Neuron (in vitro differentiated cells): Measurements from ENCODE around the gene PRRG3.
"Not testable (repeated sequence)": the region's sequence is repeated elsewhere in the genome, so short reads cannot be mapped to it uniquely, and the experiment has no call there.

Experiments
- H2AFZ ChIP-seq: one replicate; pipeline ENCODE4 v1.6.1; 2013; ENCODE audit warnings: low read depth, mild to moderate bottlenecking, inconsistent platforms, low read length, moderate library complexity
- H3K27me3 ChIP-seq: one replicate; pipeline ENCODE4 v1.6.1; 2013; ENCODE audit warnings: low read length; ENCODE audit not compliant: insufficient read depth
- H3K36me3 ChIP-seq: one replicate; pipeline ENCODE4 v1.6.1; 2013; ENCODE audit warnings: low read length; ENCODE audit not compliant: insufficient read depth
- H3K4me1 ChIP-seq: one replicate; pipeline ENCODE4 v1.6.1; 2013; ENCODE audit warnings: low read length; ENCODE audit not compliant: insufficient read depth
- H3K4me3 ChIP-seq: 2 replicates; pipeline ENCODE4 v1.5.1; 2013; ENCODE audit warnings: mild to moderate bottlenecking, low read length, moderate library complexity
- H3K9me3 ChIP-seq: one replicate; pipeline ENCODE4 v1.6.1; 2013; ENCODE audit warnings: low read length

The PRRG3 gene

GRCh38 chrX:151694661-151695582 is at the start of gene PRRG3:
PRRG3 (plus strand) TSS chrX:151695458; CDS start chrX:151698815, 3,357 bp downstream.
- Histone ChIP-seq H3K4me3 (no peak within 1 kb of the TSS), H3K27me3 (peaks cover 27% of the 10 kb centered on the region), H2AFZ (no peak within 1 kb of the TSS), H3K4me1 (no peaks in the 10 kb centered on the region), H3K9me3 (no peaks in the 10 kb centered on the region), H3K36me3 (no peaks in the 10 kb centered on the region)

GRCh38 chrX:151675121-151675746 is 20.0 kb upstream of the PRRG3 start:
- Histone ChIP-seq H3K4me3 (no peak overlapping the region), H2AFZ (no peak overlapping the region), H3K36me3 (no peaks in the 10 kb centered on the region), H3K4me1 (no peaks in the 10 kb centered on the region), H3K9me3 (no peaks in the 10 kb centered on the region), H3K27me3 (peaks cover 2% of the 10 kb centered on the region)

GRCh38 chrX:151676196-151676595 is 19.1 kb upstream of the PRRG3 start:
- no peak overlapping the region for H3K4me3 ChIP-seq
- H3K36me3 ChIP-seq = no peaks in the 10 kb centered on the region
- no peaks in the 10 kb centered on the region for H3K9me3 ChIP-seq
- H3K27me3 ChIP-seq = peaks cover 2% of the 10 kb centered on the region
- H3K4me1 ChIP-seq = no peaks in the 10 kb centered on the region
- no peak overlapping the region for H2AFZ ChIP-seq

GRCh38 chrX:151679798-151680402 is 15.4 kb upstream of the PRRG3 start:
- Histone ChIP-seq H3K36me3 (no peaks in the 10 kb centered on the region), H3K4me3 (no peak overlapping the region), H3K27me3 (no peaks in the 10 kb centered on the region), H2AFZ (no peak overlapping the region), H3K9me3 (no peaks in the 10 kb centered on the region), H3K4me1 (no peaks in the 10 kb centered on the region)

GRCh38 chrX:151680805-151681204 is 14.5 kb upstream of the PRRG3 start:
- Histone ChIP-seq H3K9me3 (no peaks in the 10 kb centered on the region), H3K4me3 (no peak overlapping the region), H2AFZ (no peak overlapping the region), H3K36me3 (no peaks in the 10 kb centered on the region), H3K4me1 (no peaks in the 10 kb centered on the region), H3K27me3 (no peaks in the 10 kb centered on the region)

- Histone ChIP-seq H3K36me3 (no peaks in the 10 kb centered on the region), H3K9me3 (no peaks in the 10 kb centered on the region), H3K4me1 (no peaks in the 10 kb centered on the region), H2AFZ (no peak overlapping the region), H3K4me3 (no peak overlapping the region), H3K27me3 (peaks cover 2% of the 10 kb centered on the region)
Measured at GRCh38 chrX:151687635-151688034, 7.6 kb upstream of the PRRG3 start.

GRCh38 chrX:151688695-151689094 is 6.6 kb upstream of the PRRG3 start:
- H3K4me3 ChIP-seq = no peak overlapping the region
- no peaks in the 10 kb centered on the region for H3K9me3 ChIP-seq
- peaks cover 12% of the 10 kb centered on the region for H3K27me3 ChIP-seq
- no peak overlapping the region for H2AFZ ChIP-seq
- H3K36me3 ChIP-seq = no peaks in the 10 kb centered on the region
- H3K4me1 ChIP-seq = no peaks in the 10 kb centered on the region

GRCh38 chrX:151692825-151693224 is 2.4 kb upstream of the PRRG3 start:
- Histone ChIP-seq H3K4me3 (no peak overlapping the region), H3K27me3 (peaks cover 27% of the 10 kb centered on the region), H3K4me1 (no peaks in the 10 kb centered on the region), H3K36me3 (no peaks in the 10 kb centered on the region), H3K9me3 (no peaks in the 10 kb centered on the region), H2AFZ (no peak overlapping the region)

- no peak overlapping the region for H2AFZ ChIP-seq
- H3K36me3 ChIP-seq = no peaks in the 10 kb centered on the region
- peaks cover 27% of the 10 kb centered on the region for H3K27me3 ChIP-seq
- no peaks in the 10 kb centered on the region for H3K4me1 ChIP-seq
- no peak overlapping the region for H3K4me3 ChIP-seq
- H3K9me3 ChIP-seq = no peaks in the 10 kb centered on the region
Measured at GRCh38 chrX:151694121-151694520, 1.1 kb upstream of the PRRG3 start.

GRCh38 chrX:151695583-151696340 is 504 bp downstream of the PRRG3 start:
- Histone ChIP-seq H2AFZ (no peak overlapping the region), H3K36me3 (no peaks in the 10 kb centered on the region), H3K9me3 (no peaks in the 10 kb centered on the region), H3K4me1 (no peaks in the 10 kb centered on the region), H3K27me3 (peaks cover 27% of the 10 kb centered on the region), H3K4me3 (no peak overlapping the region)

GRCh38 chrX:151697082-151697481 is 1.8 kb downstream of the PRRG3 start:
- H3K4me1 ChIP-seq, H3K9me3 ChIP-seq, H3K4me3 ChIP-seq, H2AFZ ChIP-seq, H3K36me3 ChIP-seq: not testable (repeated sequence)
- H3K27me3 ChIP-seq = peaks cover 27% of the 10 kb centered on the region

- no peaks in the 10 kb centered on the region for H3K36me3 ChIP-seq
- H3K4me3 ChIP-seq = no peak overlapping the region
- peaks cover 25% of the 10 kb centered on the region for H3K27me3 ChIP-seq
- no peaks in the 10 kb centered on the region for H3K4me1 ChIP-seq
- H2AFZ ChIP-seq = no peak overlapping the region
- no peaks in the 10 kb centered on the region for H3K9me3 ChIP-seq
Measured at GRCh38 chrX:151697522-151697921, 2.3 kb downstream of the PRRG3 start.

GRCh38 chrX:151698485-151698884 is 3.2 kb downstream of the PRRG3 start:
- Histone ChIP-seq H3K9me3 (no peaks in the 10 kb centered on the region), H3K36me3 (no peaks in the 10 kb centered on the region), H3K27me3 (peaks cover 17% of the 10 kb centered on the region), H2AFZ (no peak overlapping the region), H3K4me3 (no peak overlapping the region), H3K4me1 (no peaks in the 10 kb centered on the region)
